ENCODE measurements around the gene LRRC38.
A peak's percentile ranks its signal among the peaks of the same experiment; 100 is the strongest.
"Not testable (repeated sequence)": the region's sequence is repeated elsewhere in the genome, so short reads cannot be mapped to it uniquely, and the experiment has no call there.

Gene LRRC38

DNA sequence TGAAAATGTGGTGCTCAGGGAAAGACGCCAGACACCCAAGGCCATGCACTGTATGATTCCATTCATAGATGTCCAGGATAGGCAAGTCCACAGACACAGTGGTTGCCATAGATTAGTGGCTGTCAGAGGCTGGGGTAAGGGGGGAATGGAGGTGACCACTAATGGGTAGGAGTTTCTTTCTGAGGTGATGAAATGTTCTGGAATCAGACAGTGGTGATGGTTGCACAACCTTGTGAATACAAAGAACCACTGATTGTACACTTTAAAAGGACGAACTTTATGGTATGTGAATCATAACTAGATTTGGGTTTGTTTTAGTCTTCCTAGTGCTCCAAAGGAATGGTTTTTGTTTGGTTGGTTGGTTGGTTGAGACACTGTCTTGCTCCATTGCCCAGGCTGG is 51.8 kb downstream of the LRRC38 start:
- DNase-seq (ENCODE audit: low spot score): no peak

DNA sequence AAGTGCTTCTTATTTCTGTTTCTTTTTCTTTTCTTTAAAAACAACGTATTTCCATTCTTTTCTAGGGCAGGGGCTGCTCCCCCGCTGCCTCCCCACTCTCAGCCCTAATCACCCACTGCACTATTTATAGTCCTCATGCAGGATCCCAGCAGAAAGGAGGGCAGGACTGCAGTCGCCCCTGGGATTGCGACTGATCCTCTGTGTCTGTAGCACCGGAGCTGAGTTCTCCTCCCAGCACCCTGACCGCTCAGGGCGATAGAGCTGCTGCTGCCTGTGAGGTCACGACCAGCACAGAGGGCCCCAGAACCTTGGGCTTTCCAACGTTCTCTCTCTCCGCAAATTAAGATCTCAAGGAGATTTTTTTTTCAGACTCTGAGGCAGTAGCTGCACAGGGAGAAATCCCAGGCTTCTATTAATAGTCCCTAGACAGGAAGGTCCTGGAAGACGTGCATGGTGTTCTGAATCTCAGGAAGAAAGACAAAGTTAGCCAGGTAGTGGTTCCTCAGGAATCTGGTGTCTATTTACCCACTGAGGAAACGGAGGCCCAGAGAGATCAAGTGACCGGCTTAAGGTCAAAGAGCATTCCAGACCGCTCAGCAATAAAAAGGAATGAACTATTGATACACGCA is 56.8 kb downstream of the LRRC38 start:
- DNase-seq (ENCODE audit: low spot score): no peak

DNA sequence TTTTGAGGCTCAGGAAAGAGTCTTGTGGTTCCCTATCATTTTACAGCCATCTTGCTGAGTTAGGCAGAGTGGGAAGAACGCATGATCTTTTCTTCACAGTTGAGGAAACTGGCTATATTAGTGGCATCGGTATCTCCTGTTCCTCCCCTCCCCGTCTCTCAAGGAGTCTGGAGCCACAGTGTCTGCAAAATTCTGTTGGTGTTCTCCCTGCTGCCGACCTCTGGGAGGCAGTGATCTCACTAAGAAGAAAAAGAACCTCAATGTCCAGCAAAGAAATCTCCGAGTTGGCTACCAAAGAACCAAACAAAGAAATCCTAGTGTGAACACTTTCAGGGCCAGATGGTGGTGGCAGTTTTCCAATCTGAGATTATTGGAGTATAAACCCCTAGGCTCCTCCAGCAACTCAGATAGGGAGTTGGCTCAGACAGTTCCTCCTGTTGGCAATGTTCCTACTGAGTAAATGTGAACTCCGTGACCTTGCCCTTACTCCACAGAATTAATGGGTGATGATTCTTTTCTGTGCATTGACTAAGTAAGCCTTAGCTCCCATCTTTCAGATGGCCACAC is 62.3 kb downstream of the LRRC38 start:
- DNase-seq (ENCODE audit: low spot score): peak; percentile 46

DNA sequence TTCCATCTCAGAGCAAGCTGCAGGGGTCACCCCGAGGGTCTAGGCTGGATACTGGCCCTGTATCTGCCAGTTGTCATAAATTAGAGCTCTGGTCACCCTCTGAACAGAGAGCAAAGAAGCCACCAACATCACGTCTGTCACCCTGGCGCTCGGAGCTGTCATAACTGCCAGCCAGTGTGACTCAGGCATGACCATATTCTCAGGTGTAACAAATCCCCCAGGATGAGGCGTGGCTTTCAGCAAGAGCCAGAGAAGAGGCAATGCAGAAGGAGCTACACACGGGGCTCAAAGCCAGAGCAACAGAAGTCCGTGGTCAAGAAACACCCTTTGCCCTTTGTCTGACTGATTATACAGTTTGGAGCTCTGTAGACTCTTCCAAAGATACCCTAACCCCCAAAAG is 63.6 kb downstream of the LRRC38 start:
- DNase-seq (ENCODE audit: low spot score): no peak

DNA sequence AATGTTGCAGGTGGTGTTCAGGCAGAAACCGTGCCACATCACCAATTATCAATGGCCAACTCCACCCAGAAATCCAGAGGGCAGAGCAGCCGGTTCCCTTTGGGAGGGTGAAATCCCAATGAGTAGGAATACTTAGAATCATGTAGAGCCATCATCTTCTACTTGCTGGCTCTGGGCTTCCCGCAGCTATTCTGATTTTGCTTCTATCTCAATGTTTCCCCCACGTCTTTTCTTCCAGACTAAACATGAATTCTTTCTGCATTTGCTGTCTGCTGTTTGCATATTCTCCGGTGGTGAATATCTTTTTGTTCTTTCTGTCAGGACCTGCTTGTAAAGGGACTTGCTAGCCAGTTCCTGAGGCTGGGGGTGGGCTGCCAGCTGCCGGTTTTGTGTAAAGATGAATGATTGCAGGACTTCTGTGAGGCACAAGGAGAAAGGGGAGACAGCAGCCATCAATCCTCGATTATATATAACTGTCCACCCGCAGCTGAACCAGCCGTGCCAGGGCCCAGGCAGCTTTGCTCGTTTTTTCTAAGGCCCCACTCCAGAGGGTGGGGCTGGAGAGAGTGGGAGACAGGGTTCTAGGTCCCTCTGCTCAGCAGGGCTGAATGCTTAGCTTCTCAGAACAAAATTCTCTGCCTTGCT is 70.3 kb downstream of the LRRC38 start:
- DNase-seq (ENCODE audit: low spot score): no peak

DNA sequence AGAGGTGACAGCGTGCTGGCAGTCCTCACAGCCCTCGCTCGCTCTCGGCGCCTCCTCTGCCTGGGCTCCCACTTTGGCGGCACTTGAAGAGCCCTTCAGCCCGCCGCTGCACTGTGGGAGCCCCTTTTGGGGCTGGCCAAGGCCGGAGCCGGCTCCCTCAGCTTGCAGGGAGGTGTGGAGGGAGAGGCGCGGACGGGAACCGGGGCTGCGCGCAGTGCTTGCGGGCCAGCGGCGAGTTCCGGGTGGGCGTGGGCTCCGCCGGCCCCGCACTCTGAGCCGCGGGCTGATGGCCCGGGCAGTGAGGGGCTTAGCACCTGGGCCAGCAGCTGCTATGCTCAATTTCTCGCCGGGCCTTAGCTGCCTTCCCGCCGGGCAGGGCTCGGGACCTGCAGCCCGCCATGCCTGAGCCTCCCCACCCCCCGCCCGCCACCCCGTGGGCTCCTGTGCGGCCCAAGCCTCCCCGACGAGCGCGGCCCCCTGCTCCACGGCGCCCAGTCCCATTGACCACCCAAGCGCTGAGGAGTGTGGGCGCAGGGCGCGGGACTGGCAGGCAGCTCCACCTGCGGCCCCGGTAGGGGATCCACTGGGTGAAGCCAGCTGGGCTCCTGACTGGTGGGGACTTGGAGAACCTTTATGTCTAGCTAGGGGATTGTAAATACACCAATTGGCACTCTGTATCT is 74.6 kb downstream of the LRRC38 start:
- not testable (repeated sequence) for DNase-seq (ENCODE audit: low spot score)

DNA sequence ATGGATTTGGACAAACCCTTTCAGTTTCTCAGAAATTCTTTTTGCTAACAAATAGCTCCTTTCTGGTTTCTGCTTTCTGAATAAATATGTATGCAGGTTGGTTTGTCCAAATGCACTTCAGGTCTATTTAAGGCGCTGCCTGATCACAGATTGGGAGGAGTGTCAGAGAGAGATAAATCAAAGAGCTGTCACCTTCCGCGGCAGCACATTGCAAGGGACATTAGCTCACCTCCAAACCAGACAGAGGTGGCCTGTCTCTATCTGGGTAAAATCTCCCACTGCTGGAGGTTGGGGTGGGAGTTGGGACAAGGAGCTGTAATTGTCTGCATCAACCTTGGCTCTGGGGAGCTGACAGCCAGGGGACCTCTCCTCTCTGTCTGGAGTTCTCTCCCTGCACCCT is 78.3 kb downstream of the LRRC38 start:
- DNase-seq (ENCODE audit: low spot score): no peak

DNA sequence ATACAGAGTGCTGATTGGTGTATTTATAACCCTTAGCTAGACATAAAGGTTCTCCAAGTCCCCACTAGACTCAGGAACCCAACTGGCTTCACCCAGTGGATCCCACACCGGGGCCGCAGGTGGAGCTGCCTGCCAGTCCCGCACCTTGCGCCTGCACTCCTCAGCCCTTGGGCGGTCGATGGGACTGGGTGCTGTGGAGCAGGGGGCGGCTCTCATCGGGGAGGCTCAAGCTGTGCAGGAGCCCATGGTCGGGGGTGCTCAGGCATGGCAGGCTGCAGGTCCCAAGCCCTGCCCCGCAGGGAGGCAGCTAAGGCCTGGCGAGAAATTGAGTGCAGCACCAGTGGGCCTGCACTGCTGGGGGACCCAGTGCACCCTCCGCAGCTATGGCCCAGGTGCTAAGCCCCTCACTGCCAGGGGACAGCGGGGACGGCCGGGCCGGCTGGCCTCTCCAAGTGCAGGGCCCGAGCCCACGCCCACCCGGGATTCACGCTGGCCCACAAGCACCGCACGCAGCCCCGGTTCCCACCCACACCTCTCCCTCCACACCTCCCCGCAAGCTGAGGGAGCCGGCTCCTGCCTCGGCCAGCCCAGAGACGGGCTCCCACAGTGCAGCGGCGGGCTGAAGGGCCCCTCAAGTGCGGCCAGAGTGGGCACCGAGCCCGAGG is 80.0 kb downstream of the LRRC38 start:
- not testable (repeated sequence) for DNase-seq (ENCODE audit: low spot score)

DNA sequence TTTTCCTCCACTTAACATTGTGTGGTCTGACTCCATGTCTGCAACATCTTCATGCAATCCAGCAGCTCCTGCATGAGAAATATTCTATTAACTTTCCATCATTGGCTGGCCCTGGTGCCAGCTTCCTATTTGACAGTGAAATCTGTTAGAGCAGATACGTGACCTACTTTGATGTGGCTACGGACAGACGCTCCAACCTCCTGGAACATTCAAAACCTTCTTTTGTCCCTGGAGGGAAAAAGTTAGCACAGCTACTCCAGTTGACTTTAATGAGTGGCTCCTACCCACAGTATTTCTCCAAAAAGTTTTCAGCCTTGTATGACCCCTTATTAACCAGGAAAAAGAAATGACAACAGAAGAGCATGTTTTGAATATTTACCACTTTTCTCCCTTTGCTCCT is 81.6 kb downstream of the LRRC38 start:
- DNase-seq (ENCODE audit: low spot score): no peak

DNA sequence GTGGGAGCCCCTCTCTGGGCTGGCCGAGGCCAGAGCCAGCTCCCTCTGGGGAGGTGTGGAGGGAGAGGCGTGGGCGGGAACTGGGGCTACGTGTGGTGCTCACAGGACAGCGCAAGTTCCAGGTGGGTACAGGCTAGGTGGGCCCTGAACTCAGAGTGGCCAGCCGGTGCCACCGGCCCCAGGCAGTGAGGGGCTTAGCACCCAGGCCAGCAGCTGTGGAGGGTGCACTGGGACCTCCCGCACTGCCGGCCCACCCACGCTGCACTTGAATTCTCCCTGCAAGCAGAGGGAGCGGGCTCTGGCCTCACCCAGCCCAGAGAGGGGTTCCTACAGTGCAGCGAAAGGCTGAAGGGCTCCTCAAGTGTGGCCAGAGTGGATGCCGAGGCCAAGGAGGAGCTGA is 83.3 kb downstream of the LRRC38 start:
- DNase-seq (ENCODE audit: low spot score): no peak
